Vagina (tissue), 2 donors: Measurements from ENCODE around the gene DNAH12.

Experiments
- POLR2A ChIP-seq, 2 donors: fragments of 450-650 bp; IDR thresholded peaks; one replicate each; pipeline ENCODE4 v1.6.1; 2017; ENCODE audit warnings: antibody characterized with exemption in 2 of 2, mild to moderate bottlenecking in 2 of 2, moderate library complexity in 2 of 2
- POLR2AphosphoS5 ChIP-seq, 2 donors: sonication (generic); formaldehyde crosslinking; IDR thresholded peaks; one replicate each; pipeline ENCODE4 v1.9.0; 2017; ENCODE audit warnings: antibody characterized with exemption in 2 of 2, mild to moderate bottlenecking in 2 of 2, low read depth in 1 of 2; ENCODE audit not compliant: insufficient read depth in 1 of 2
- TF ChIP-seq, protein P1 (sequence below), 3 experiments: fragments of 450-650 bp in 2 of 3; fragments of 200-600 bp in 1 of 3; sonication (generic) in 1 of 3; IDR thresholded peaks; one replicate each; pipeline ENCODE4 v1.5.1; 2017 to 2019; ENCODE audit warnings: antibody characterized with exemption in 3 of 3, mild to moderate bottlenecking in 2 of 3, moderate library complexity in 2 of 3

DNA sequence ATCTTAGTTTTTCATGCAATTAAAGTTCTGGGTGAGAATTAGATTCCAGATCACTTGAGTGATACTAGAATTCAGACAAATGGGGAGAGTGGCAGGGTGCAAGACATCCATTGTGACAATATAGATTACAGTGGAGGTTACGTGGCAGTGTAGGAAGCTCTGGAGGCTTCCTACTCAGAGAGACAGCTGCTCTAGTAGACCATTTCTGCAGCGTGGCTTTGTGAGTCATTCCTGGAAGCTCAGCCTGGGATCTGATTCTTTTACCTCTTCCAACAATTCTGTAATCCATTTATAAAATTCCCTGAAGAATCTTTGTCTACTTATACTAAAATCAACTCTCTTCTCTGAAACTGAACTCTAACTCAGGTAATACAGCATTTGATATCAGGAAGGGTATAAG is 161.2 kb downstream of the DNAH12 start:
- no peak for TF ChIP-seq POLR2A (IDR thresholded peaks at IDR 0.05)
- TF ChIP-seq, protein P1, sequence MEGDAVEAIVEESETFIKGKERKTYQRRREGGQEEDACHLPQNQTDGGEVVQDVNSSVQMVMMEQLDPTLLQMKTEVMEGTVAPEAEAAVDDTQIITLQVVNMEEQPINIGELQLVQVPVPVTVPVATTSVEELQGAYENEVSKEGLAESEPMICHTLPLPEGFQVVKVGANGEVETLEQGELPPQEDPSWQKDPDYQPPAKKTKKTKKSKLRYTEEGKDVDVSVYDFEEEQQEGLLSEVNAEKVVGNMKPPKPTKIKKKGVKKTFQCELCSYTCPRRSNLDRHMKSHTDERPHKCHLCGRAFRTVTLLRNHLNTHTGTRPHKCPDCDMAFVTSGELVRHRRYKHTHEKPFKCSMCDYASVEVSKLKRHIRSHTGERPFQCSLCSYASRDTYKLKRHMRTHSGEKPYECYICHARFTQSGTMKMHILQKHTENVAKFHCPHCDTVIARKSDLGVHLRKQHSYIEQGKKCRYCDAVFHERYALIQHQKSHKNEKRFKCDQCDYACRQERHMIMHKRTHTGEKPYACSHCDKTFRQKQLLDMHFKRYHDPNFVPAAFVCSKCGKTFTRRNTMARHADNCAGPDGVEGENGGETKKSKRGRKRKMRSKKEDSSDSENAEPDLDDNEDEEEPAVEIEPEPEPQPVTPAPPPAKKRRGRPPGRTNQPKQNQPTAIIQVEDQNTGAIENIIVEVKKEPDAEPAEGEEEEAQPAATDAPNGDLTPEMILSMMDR (IDR thresholded peaks at IDR 0.05): no peak
- TF ChIP-seq POLR2AphosphoS5 (IDR thresholded peaks at IDR 0.05; ENCODE audit: insufficient read depth in 1 of 2, low read depth in 1 of 2): no peak
